NCI-H1048 (cell line): ENCODE measurements around the gene CHURC1.

Source experiments
- DNase-seq: peaks from one replicate; lab custom pipeline; 2025; lab: John Stamatoyannopoulos, UW

Gene CHURC1

GRCh38 chr14:64938972-64939816 is 24.9 kb downstream of the CHURC1 start:
- no peak for DNase-seq

GRCh38 chr14:64939817-64940190 is 25.5 kb downstream of the CHURC1 start:
- no peak for DNase-seq

- no peak for DNase-seq
These were observed 26.2 kb downstream of the CHURC1 start for GRCh38 chr14:64940336-64940910.

- no peak for DNase-seq
These were observed 28.4 kb downstream of the CHURC1 start, which contains the start of gene GPX2 for GRCh38 chr14:64942531-64943111. TSS of gene GPX2 (minus strand) at chr14:64942745. CDS start at chr14:64942726, 19 bp downstream.

- DNase-seq, result no peak
These were observed 29.3 kb downstream of the CHURC1 start for GRCh38 chr14:64943556-64943955.

GRCh38 chr14:64944041-64944440 is 29.8 kb downstream of the CHURC1 start:
- no peak for DNase-seq

GRCh38 chr14:64944861-64945260 is 30.6 kb downstream of the CHURC1 start:
- DNase-seq, result no peak

GRCh38 chr14:64945431-64946178 is 31.4 kb downstream of the CHURC1 start:
- DNase-seq, result no peak

GRCh38 chr14:64946310-64947045 is 32.2 kb downstream of the CHURC1 start:
- no peak for DNase-seq

- no peak for DNase-seq
These were observed 33.7 kb downstream of the CHURC1 start for GRCh38 chr14:64947710-64948611.

- no peak for DNase-seq
These were observed 34.5 kb downstream of the CHURC1 start for GRCh38 chr14:64948612-64949210.

GRCh38 chr14:64950889-64951288 is 36.6 kb downstream of the CHURC1 start:
- no peak for DNase-seq

GRCh38 chr14:64951291-64951690 is 37.0 kb downstream of the CHURC1 start:
- no peak for DNase-seq

GRCh38 chr14:64951724-64952123 is 37.5 kb downstream of the CHURC1 start:
- DNase-seq, result no peak

GRCh38 chr14:64952598-64953309 is 38.5 kb downstream of the CHURC1 start:
- DNase-seq, result no peak

GRCh38 chr14:64953310-64953654 is 39.0 kb downstream of the CHURC1 start:
- no peak for DNase-seq

GRCh38 chr14:64953661-64954060 is 39.4 kb downstream of the CHURC1 start:
- no peak for DNase-seq

- DNase-seq, result no peak
These were observed 40.4 kb downstream of the CHURC1 start for GRCh38 chr14:64954491-64955240.

- DNase-seq, result no peak
These were observed 41.0 kb downstream of the CHURC1 start for GRCh38 chr14:64955297-64955696.
